Measurements from ENCODE around the gene CACNA1A.

Gene CACNA1A

DNA sequence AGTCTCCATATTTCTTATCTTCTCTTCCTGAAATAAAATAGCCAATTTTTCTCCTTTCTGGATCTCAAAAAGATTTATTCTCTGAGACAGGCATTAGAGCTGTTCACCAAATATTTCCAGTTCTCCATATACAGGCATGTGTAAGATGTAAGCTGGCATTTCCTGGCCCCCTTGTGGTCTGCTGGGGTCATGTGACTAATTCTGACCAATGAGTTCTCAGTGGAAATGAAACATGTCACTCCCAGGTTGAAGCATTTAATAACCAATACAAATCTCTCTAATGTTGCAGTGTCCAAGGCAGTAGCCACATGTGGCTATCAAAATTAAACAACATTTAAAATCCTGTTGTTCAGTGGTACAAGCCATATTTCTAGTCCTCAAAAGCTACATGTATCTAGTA is 14.8 kb upstream of the CACNA1A start:
- TF ChIP-seq, protein P1, sequence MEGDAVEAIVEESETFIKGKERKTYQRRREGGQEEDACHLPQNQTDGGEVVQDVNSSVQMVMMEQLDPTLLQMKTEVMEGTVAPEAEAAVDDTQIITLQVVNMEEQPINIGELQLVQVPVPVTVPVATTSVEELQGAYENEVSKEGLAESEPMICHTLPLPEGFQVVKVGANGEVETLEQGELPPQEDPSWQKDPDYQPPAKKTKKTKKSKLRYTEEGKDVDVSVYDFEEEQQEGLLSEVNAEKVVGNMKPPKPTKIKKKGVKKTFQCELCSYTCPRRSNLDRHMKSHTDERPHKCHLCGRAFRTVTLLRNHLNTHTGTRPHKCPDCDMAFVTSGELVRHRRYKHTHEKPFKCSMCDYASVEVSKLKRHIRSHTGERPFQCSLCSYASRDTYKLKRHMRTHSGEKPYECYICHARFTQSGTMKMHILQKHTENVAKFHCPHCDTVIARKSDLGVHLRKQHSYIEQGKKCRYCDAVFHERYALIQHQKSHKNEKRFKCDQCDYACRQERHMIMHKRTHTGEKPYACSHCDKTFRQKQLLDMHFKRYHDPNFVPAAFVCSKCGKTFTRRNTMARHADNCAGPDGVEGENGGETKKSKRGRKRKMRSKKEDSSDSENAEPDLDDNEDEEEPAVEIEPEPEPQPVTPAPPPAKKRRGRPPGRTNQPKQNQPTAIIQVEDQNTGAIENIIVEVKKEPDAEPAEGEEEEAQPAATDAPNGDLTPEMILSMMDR (IDR thresholded peaks at IDR 0.05; ENCODE audit: low read depth, low read length, missing control alignments), result no peak
- no peak for DNase-seq (ENCODE audit: low read depth)
- H3K4me3 ChIP-seq (ENCODE audit: low read depth, low read length), result no peak overlapping the region

DNA sequence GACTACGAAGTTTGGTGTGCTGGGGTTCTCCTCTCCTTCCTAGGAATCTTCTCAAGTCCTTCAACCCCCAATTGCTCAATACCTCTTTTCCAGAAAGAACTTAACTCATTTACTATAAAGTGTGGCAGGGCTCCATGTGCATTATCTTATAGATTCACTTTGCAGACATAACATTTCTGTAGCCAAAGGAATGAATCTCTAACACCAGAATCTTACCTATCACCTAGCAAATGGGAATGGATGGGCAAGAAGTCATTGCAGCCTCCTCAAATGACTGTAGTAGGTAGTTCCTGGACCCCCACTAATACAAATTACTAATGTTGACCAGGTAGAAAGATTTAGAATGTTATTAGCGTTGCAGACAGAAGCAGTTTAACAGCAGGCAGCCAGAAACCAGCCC is 5.7 kb upstream of the CACNA1A start:
- no peak overlapping the region for H3K4me3 ChIP-seq (ENCODE audit: low read depth, low read length)
- TF ChIP-seq, protein P1 (IDR thresholded peaks at IDR 0.05; ENCODE audit: low read depth, low read length, missing control alignments), result no peak
- DNase-seq (ENCODE audit: low read depth), result no peak

DNA sequence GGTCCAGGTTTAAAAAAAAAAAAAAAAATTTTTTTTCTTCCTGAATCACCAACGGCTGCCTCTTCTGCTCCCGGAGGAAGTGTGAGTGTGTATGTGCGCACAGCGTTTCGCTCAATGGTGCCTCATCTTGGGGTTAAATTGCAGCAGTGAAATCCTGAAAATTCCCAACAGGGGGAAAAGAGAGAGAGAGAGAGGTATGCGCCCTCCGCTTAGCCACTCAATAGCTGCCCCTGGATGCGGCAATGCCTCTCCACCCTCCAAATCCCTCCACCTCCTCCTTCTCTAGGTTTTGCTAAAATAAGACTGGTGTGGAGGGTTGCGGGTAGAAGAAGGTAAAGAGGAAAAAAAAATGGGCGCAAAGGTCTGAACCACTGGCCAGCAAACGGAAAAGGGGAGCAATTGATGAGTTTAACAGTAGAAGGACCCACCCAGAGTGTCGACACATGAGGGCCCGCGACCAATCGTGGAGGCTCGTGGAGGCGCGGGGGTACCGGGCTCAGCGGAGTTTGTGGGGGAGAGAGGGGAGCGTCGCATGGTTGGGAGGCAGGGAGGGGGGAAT is 853 bp upstream of the CACNA1A start:
- no peak overlapping the region for H3K4me3 ChIP-seq (ENCODE audit: low read depth, low read length)
- no peak for DNase-seq (ENCODE audit: low read depth)
- TF ChIP-seq, protein P1 (IDR thresholded peaks at IDR 0.05; ENCODE audit: low read depth, low read length, missing control alignments), result no peak

DNA sequence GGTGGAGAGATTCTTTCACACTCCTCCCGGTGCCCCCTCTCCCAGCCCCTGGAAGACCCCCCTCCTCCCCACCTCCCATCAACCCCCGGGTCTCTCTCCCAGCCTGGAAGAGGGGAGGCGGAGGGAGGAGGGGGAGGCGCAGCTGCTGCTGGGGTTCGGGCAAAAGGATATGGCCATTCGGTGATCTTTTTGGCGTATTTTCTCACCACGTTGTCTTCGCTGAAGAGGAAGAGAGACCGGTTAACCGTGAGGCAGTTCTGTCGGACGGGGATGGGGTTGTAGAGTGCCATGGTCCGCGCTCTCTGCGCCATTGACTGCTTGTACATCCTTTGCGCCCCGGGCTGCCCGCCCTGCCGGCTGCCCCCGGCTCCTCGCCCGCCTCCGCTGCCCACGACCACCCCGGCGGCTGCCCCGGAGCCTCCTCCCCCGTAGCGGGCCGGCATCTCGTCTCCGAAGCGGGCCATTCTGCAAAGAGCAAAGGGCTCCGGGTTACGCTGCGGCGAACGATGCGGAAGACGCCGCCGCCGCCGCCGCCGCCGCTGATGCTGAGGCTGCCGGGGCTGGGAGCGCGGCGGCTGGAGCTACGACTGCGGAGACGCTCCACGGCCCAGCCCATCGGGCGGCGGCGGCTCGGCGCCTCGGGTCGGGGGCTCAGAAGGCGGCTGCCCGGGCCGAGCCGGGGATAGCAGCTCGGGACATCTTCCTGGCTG is 363 bp downstream of the CACNA1A start:
- DNase-seq (ENCODE audit: low read depth), result no peak
- no peak overlapping the region for H3K4me3 ChIP-seq (ENCODE audit: low read depth, low read length)
- TF ChIP-seq, protein P1 (IDR thresholded peaks at IDR 0.05; ENCODE audit: low read depth, low read length, missing control alignments), result no peak

DNA sequence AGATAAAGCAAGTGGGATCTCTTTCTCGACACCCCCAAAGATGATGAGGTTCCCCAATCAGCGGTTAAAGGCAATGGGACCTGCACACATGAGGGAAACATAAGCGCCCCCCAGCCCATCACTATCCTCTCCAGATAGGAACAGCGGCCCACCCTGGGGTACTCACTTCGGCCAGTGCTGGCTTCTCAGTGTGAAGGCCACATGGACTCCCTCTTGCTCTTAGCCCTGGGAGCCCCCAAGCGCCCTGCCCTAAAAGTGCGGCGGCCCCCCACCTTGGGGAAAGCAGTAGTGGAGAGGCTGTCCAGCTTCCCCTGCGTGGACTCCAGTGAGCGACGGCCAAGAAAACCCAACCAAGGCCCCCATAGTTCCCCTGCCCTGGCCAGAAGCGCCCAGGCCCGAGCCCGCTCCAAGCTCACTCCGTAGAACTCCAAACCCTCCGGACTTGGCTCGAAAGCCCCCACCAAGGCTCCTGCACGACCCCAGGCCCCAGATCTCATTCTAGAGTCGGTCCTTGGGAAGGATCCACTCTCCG is 1.0 kb downstream of the CACNA1A start:
- TF ChIP-seq, protein P1 (IDR thresholded peaks at IDR 0.05; ENCODE audit: low read depth, low read length, missing control alignments), result no peak
- DNase-seq (ENCODE audit: low read depth), result no peak
- no peak overlapping the region for H3K4me3 ChIP-seq (ENCODE audit: low read depth, low read length)

DNA sequence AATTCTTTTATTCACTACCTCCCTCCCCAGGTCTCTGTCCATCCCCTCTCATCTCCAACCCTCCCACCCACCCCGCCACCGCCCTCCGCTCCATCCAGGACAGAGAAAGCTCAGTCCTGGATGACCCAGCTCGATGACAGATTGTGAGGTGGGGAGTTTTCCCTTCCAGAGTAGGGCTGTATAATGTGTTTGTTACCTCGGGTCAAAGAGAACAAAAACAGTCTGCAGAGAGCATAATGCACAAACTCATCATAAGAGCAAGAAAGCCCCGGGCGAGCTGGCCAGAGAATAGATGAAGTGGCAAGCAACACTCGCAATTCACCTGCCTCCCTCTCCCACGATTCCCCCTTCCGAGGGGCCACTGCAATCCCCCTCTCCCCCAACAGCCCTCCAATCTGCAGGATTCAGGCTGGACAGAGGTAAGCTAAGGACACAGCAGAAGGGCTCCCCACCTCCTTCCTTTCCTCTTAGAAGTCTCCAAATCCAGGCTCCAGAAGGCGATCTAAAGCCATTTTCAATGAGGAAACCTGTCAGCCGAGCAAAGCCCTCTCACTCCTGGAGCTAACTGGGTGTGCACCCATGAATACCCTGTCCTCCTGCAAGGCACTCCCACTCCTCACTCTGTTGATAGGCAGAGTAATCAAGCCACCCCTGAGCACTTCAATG is 2.6 kb downstream of the CACNA1A start:
- TF ChIP-seq, protein P1 (IDR thresholded peaks at IDR 0.05; ENCODE audit: low read depth, low read length, missing control alignments), result no peak
- no peak for DNase-seq (ENCODE audit: low read depth)
- no peak overlapping the region for H3K4me3 ChIP-seq (ENCODE audit: low read depth, low read length)
